Activated CD8-positive, alpha-beta memory T cell treated with anti-CD3 and anti-CD28 coated beads for 1 hour (primary cell): Measurements from ENCODE around the gene EYA2.

Source experiments
- DNase-seq, 2 donors: peaks; one replicate each; pipeline ENCODE4 v3.0.0-alpha.2; 2020; ENCODE audit warnings: low read depth in 1 of 2; ENCODE audit errors: extremely low read depth in 1 of 2

The EYA2 gene

DNA sequence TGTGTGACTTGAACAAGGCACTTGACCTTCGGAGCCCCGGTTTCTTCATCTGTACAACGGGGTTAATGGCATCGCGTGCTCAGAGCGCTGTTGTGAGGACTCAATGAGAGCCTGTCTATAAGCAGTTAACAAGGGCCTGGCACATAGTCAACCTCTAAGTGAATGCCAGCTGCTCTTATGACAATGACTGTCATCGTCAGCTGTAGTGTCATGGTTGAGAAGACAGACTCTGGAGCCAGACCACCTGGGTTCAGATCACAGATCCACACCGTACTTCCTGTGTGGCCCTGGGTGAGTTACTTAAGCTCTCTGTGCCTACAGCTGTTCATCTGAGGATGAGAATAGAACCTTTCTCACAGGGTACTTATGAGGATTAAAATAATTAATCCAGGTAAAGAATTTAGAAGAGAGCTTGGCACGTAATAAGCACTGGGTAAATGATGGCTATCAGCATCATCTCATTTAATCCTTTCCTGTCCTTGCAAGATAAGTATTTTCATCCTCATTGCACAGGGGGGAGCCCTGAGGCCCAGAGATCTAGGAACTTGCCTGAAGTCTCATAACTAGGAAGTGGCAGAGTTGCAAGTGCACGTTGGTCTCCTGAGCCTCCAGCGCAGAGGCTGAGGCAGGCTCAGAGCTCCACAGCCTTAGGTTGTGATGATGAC is 105.3 kb downstream of the EYA2 start:
- no peak for DNase-seq

DNA sequence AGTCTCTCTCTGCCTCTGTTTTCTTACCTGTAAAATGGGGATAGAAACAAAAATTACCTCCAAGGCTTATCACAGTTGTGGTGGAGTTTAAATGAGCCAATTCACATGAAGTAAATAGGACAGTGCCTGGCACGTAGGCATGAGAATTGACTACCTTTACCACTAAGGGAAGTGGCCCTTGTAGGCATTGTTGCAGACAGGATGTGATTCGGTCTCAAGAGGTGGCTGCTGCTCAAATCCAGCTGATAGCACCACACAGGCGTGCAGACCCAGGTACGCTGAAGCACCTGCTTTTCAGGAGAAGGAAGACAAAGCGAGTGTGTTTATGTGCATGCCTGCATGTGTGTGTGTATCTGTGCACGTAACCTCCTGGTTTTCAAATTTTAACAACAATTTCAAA is 108.6 kb downstream of the EYA2 start:
- DNase-seq, result no peak

DNA sequence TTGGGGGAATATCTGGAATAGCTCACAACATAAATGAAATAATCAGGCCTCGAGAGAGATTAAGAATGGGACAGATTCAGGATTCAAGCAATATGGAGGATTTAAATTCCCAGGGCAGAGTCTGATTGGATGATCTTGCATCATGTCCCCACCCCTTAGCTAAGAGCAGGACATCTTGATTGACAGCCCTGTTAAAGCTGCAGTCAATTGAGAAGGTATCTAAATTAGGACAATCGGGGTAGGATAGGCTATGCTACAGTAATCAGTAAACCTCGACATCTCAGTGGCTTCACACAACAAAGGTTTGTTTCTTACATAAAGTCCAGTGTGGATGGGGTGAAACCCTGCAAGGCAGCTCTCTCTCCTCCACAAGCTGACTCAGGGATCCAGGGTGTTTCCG is 109.5 kb downstream of the EYA2 start:
- DNase-seq, result no peak

DNA sequence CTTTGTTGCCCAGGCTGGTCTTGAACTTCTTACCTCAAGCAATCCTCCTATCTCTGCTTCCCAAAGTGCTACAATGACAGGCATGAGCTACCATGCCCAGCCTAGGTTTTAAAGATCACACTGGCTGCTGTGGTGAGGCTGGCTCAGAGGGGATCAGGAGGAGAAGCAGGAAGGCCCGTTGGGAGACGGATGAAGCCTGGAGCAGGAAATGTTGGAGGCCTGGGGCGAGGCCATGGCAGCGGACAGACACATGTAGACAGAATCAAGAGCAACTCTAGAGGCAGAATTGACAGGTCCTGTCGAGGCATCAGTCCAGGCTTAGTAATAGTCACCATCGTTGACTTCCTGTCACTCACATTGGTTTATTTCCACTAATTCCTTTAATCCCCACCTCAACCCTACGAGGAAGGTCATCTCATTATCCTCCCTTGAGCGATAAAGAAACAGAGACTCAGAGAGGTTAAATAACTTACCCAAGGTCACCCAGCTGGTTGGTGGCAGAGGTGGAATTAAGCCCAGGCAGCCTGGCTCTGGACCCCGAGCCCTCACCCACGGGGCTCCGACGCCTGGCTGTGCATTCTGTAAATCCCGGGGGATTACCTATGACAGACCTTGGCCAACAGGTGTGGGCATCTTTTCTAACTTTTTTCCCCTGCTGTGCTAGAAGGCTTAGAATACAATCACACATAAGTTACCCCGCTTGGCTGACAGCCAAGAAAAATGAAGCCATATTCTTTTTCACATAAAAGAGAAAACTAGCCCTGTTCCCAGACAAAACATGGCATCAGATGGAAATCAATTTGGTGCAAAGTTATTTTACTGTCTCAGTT is 113.4 kb downstream of the EYA2 start:
- no peak for DNase-seq

DNA sequence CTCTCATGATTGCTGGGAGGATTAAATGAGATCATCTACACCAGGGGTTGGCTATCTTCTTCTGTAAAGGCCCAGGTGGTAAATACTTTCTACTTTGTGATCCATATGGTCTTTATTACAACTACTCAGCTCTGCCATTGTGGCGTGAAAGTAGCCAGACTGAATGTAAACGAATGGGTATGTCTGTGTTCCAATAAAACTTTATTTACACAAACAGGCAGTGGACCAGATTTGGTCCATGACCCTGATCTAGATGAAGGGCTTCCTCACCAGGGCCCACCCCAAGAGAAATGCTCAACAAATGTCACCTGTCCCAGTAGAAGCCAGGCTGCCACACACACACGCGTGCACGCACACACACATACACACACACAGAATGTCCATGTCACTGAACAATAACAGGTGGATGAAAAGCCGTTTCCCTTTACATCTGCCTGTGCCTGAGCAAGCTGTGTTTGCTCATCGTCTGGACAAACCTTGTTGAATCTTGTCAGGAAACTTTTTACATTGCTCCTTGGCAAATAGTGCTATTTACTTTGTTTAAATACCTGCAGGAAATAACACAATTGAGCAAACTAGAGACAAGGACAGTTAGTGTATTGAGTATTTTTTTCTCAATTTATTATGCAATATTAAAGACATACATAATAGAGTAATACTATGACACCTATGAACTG is 114.3 kb downstream of the EYA2 start:
- DNase-seq, result no peak

DNA sequence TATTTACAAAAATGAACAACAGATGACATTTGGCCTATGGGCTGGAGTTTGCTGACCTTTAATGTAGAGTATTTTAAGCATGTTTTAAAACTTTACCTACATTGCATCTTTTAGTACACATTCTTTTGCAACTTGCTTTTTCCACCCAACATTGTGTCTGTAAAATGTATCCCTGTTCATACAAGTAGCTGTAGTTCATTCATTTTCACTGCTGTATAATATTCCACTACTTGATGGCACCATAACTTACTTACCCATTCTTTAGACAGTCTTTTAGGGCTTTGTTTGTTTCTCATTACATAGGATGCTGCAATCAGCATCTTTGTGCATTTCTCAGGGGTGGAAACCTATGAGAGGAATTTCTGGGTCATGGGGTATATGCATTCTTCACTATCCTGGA is 115.1 kb downstream of the EYA2 start:
- no peak for DNase-seq

DNA sequence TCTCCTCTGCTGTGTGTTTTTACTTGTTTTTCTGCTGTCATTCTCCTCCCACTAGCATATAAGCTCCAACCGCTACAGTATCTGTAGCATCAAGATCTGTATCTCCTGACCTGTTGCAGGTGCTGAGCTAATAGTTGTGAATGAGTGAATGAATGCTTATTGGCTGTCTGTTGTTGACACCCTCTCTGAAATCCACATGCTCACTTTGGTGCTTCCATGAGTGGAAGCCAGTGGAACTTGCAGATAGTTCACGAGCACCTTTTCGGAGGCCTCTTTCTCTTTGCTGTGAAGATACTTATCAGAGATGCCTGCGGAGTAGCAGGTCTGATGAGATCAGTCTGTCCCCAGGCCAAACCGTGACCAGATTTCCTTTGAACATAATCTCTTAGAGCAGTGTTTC is 117.3 kb downstream of the EYA2 start:
- no peak for DNase-seq

DNA sequence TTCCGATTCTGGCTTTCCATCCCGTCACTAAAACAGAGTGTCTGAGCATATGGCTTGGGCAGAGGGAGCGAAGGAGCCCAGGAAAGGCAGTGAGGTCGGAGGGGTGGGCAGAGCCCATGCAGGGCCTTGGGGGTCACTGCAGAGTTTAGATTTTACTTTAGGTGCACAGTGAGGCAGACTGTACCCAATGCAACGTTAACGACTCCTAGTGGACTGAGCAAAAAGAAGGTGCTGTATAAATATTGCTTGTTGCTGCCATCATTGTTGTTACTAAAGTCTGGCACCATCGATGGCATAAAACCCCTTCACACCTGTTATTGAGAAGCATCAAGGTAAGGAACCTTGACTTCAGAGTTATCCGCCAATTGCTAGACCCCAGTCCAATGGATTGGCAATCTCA is 119.0 kb downstream of the EYA2 start:
- DNase-seq, result no peak

DNA sequence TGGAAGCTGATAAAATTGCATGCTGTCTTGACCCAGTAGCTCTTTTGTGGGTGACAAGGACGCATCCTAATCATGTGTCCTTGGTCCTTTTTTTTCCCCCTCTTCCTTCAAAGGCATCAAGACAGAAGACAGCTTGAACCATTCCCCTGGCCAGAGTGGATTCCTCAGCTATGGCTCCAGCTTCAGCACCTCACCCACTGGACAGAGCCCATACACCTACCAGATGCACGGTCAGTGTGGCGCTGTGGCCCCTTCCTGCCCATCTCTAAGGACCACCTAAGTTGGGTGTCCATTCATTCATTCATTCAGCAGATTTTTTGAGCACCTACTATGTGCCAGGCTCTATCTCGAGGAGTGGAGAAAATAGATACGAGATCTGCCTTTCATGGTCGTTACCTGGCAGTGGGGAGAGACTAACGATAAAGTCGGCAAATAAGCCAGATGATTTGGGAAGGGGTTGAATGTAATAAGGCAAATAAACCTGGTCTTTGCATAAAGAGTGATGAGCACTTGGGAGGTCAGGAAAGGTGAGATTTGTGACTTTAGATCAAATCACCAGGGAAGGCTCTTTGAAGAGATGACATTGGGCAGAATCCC is 121.5 kb downstream of the EYA2 start:
- DNase-seq, result no peak

DNA sequence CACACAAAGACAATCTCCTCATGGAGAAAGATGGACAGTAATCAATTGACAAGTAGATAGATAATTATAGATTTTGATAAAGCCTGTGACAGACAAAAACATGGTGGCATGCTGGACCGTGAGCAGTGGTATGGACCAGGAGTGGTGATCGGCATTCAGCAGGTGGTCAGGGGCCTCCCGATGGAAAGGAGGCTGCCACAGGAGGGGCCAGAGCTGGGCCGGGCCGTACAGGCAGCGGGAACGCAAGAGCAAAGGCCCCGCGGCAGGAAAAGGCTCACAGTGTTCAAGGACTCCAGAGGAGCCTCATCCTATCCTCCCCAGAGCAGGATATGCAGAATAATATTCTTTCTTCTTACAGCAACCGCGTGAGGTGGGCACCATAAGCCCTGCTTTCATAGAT is 123.7 kb downstream of the EYA2 start:
- no peak for DNase-seq

DNA sequence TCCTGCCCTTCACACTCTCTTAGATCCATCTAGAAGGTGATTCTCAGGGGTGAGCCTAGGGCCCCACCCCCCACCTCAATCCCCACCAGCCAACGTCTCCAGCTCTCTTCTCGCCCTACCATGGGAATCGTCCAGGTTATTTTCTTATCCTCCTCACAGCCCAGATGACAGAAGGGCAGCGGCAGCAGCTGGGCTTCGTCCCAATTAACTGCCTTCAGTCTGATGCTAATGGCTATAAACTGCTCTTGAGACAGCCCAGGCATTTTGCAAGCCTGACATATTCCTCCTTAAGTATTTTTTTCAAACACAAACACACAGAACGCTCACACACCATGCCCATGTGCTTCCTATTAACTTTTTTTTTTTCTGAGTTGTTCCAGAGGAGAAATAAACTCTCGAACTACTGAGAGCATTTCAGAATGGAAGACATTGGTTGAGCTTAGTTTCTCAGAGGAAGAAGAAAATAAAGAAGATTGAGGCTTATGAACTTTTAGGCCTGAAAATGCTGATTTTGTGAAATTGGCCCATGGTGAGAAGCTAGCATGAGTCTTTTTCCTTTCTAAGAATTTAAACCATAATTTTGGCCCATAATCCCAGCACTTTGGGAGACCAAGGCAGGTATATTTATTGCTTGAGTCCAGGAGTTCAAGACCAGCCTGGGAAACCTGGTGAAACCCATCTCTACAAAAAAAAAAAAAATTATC is 124.6 kb downstream of the EYA2 start:
- DNase-seq, result no peak

DNA sequence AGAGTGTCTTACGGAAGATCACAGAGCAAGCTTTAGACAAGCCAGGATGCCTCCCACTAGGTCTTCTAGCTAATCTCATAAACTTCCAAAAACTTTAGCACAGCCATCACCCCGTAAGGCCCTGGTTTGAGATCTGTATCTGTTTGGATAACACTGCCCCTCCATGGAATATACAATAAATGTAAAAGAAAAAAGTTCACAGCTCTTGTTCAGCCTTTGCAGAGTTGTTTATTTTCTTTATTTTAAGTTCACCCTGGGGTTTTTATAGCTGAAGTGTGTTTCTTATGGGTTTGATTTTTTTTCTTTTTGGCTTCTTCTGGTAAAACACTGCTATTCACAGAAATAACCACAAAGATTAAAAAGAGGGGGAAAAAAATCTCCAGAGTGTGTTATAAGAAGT is 125.6 kb downstream of the EYA2 start:
- no peak for DNase-seq

DNA sequence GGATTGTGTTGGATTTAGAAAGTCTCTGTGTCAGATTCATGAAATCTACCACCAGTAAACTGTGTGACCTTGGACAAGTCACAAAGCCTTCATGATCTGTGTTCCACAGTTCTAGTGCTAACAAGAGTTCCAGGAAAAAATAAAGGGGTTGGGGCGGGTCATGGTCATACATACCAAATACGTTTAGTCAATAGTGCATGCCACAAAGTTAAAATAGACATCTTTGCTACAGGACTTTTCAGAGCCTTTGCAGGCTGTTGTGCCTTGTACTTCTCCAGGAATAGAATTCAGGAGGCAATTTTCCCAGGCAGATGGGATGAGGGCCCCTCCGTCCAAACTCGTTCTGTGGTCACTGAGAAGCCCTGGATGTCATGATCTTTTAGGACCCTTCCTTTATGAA is 127.2 kb downstream of the EYA2 start:
- DNase-seq, result no peak

DNA sequence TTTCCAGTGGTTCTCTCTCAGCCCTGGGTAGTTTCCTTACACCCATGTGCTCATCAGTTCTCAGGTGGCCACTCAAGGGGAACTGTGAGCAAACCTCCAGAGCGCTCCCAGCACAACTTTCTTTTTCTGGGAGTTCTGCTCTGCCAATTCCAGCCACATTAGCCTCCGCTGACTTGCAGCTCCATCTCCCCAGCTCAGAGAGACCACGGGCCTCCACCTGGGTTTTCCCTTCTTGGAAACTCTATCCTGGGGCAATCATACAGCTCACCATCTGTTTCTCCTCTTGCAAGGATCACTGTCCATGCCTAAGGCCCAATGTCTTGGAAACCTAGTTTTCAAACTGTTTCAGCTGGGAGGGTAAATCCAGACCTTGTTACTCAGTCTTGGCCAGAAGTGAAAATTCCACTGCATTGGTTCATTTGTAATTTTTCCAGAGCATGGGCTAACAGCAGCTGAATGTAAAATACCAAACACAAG is 129.9 kb downstream of the EYA2 start:
- no peak for DNase-seq

DNA sequence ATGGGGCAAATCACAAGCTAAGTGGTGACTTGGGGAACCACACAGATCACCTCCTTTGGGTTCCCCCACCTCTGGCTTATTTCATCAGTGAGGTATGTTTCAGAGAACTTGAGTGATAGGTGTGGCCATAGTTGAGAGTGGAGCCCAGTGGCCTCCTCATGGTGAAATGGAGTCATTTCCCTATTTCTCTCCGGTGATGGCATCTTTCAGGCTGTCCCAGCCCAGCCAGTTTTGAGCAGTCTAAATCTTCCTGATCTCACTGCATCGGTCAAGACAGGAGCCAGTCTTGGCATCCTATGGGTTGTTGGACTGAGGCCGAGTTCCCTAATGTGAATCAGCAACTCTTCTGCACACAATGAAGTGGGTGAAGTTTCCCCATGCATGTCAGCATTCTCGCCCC is 132.4 kb downstream of the EYA2 start:
- no peak for DNase-seq

DNA sequence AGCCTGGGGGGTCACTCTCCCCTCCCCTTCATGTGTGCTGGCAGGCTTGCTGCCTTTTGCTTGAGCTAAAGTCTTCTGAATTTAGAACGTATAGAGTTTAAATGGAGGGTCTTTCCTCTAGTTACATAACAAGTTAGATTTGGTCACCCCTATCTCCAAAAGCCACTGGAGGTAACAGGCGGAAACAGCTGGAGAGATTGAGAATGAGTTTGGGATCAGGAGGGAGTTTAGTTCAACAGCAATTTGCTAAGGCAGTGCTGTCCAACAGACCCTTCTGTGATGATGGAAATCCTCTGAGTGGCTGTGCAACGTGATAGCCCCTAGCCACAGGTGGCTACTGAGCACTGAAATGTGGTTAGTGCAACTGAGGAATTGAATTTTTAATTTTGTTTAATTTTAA is 132.8 kb downstream of the EYA2 start:
- no peak for DNase-seq

DNA sequence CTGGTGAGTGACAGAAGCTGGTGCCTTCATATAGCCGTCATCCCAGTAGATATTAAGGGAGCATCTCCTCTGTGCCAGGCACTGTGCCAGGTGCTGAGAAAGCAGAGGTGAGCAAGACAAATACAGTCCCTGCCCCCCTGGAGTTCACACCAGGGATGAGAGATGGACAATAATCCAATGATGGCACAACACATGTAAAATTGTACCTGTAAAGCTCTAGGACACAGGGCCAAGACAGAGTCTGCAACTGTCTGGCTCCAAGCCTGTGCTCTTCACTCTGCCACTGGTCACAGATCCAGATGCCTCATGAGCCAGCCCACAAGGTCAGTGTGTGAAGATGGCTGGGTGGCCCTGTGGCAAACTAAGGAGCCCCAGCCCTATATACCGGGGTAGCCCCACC is 133.8 kb downstream of the EYA2 start:
- DNase-seq, result no peak

DNA sequence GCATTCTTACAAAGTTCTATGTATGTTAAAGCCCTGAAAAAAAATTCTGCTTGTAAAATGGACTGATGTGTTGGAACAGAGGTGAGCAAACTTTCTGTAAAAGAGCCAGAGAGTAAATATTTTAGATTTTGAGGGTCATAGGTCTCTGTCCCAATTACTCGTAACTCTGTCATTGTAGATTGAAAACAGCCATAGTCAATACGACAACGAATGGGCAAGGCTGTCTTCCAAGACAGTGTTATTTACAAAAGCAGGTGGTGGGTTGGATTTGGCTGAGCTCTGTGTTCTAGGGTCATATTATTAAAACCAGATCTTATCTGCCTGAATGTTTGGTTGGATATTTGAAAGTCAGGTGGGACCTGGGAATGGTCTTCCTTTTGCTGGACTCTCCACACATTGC is 135.2 kb downstream of the EYA2 start:
- no peak for DNase-seq

DNA sequence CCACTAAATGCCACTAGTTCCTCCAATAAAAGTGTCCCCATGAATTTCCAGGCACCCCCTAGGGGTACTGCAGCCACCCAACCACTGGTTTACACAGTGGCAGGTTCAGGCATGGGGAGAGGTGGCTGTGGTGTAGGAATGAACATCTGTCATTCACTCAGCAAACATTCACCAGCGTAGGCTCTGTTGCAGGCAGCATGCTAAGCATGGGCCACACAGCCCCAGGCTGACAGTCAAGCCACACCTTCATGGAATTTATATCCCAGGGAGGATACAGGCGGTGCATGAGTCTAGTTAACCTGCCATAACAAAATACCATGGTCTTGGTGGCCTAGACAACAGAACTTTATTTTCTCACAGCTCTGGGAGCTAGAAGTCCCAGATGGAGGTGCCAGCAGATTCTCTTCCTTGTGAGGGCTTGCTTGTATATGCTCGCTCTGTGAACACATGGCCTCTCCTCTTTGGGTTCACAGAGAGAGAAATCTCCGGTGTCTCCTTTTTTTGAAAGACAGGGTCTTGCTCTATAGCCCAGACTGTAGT is 135.7 kb downstream of the EYA2 start:
- no peak for DNase-seq

DNA sequence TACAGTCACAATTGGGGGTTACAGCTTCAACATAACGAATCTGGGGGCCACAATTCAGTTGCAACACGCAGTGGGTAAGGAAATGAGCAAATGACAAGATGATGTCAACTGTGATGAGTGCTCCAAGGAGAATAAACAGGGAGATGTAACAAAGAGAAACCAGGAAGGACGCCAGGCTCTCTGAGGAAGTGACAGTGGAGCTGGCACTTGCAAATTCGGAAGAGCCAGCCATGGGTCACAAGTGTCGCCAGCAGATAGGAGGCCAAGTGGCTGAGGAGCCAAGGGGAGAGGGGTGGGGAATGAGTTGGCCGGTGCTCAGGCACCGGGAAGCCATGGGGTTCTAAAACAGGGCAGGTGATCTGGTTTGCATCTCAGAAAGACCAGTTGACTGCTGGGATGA is 136.4 kb downstream of the EYA2 start:
- DNase-seq, result no peak

DNA sequence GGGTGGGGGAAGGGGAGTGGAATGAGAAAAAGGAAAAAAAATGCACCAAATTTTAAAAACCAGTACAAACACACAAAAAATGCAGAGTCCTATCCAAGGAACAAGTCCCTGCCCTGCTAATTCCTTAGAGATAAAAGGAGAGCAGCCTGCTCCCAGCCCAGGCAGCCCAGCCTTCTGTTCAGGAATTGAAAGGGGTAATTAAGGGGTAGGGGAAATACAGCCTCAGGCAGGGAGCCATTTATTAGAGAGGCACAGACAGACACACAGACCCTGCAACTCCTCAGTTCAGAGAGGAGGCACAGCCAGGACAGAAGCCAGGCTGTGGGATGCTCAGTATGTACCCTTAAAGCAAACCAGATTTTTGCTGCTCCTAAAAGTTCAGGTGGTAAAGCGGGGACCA is 137.2 kb downstream of the EYA2 start:
- DNase-seq, result no peak
